ENCODE measurements around the gene ARHGAP10. TPM values are rescaled to one million over a fixed set of nuclear protein-coding genes. Genes with fewer than 3 reads are reported as not detected.
"Not testable (repeated sequence)": the region's sequence is repeated elsewhere in the genome, so short reads cannot be mapped to it uniquely, and the experiment has no call there.

Gene ARHGAP10
- total RNA-seq, 2 donors from 2014 or later = 23.9 to 28.7 TPM

- H3K9me3 ChIP-seq = no peaks in the 10 kb centered on the region
- H3K27me3 ChIP-seq = no peaks in the 10 kb centered on the region
- no peak for TF ChIP-seq CTCF (IDR thresholded peaks at IDR 0.05)
- TF ChIP-seq POLR2A (IDR thresholded peaks at IDR 0.05) = no peak
- no peak overlapping the region for H3K27ac ChIP-seq
- 64% methylated on average over 5 of the region's 5 CpGs for WGBS, 2 donors
- ATAC-seq = no peak
- no peaks in the 10 kb centered on the region for H3K4me1 ChIP-seq
- peaks cover 0 to 4% of the 10 kb centered on the region in 2 donors for H3K36me3 ChIP-seq (replicated peaks in 1 of 2; ENCODE audit: insufficient read depth in 1 of 2, low read depth in 2 of 2)
- no peak overlapping the region for H3K4me3 ChIP-seq
- intact Hi-C loops (cut with DNase I) = no loop called here
- no peak for DNase-seq
Observed at GRCh38 chr4:147874109-147874508, 142.2 kb downstream of the ARHGAP10 start.

- Histone ChIP-seq H3K36me3 (replicated peaks in 1 of 2; ENCODE audit: insufficient read depth in 1 of 2, low read depth in 2 of 2) (peaks cover 0 to 4% of the 10 kb centered on the region in 2 donors), H3K27ac (no peak overlapping the region), H3K4me3 (no peak overlapping the region), H3K27me3 (no peaks in the 10 kb centered on the region), H3K9me3 (no peaks in the 10 kb centered on the region), H3K4me1 (no peaks in the 10 kb centered on the region)
- intact Hi-C loops (cut with DNase I) = no loop called here
- TF ChIP-seq POLR2A (IDR thresholded peaks at IDR 0.05) (no peak), CTCF (IDR thresholded peaks at IDR 0.05) (no peak)
- no peak for DNase-seq
- ATAC-seq = no peak
Observed at GRCh38 chr4:147877308-147877771, 145.5 kb downstream of the ARHGAP10 start.

GRCh38 chr4:147879676-147880075 is 147.8 kb downstream of the ARHGAP10 start:
- intact Hi-C loops (cut with DNase I) = no loop called here
- WGBS, 2 donors = 89 to 93% methylated on average over 1 of the region's 1 CpG
- H3K27ac ChIP-seq = no peak overlapping the region
- ATAC-seq (no peak), DNase-seq (no peak)
- no peak for TF ChIP-seq POLR2A (IDR thresholded peaks at IDR 0.05)
- no peak for TF ChIP-seq CTCF (IDR thresholded peaks at IDR 0.05)
- H3K27me3 ChIP-seq = no peaks in the 10 kb centered on the region
- H3K4me3 ChIP-seq = no peak overlapping the region
- no peaks in the 10 kb centered on the region for H3K4me1 ChIP-seq
- H3K9me3 ChIP-seq = no peaks in the 10 kb centered on the region
- H3K36me3 ChIP-seq (replicated peaks in 1 of 2; ENCODE audit: insufficient read depth in 1 of 2, low read depth in 2 of 2) = peaks cover 0 to 4% of the 10 kb centered on the region in 2 donors

- Histone ChIP-seq H3K27me3 (no peaks in the 10 kb centered on the region), H3K36me3 (replicated peaks in 1 of 2; ENCODE audit: insufficient read depth in 1 of 2, low read depth in 2 of 2) (peaks cover 0 to 1% of the 10 kb centered on the region in 2 donors), H3K4me1 (no peaks in the 10 kb centered on the region), H3K9me3 (no peaks in the 10 kb centered on the region), H3K27ac (no peak overlapping the region), H3K4me3 (no peak overlapping the region)
- TF ChIP-seq CTCF (IDR thresholded peaks at IDR 0.05) = no peak
- no peak for TF ChIP-seq POLR2A (IDR thresholded peaks at IDR 0.05)
- DNase-seq (no peak), ATAC-seq (no peak)
- intact Hi-C loops (cut with DNase I) = no loop called here
- WGBS, 2 donors = 95 to 97% methylated on average over 3 of the region's 3 CpGs
Observed at GRCh38 chr4:147880511-147880910, 148.6 kb downstream of the ARHGAP10 start.

- 94 to 98% methylated on average over 2 of the region's 2 CpGs for WGBS, 2 donors
- Histone ChIP-seq H3K9me3 (no peaks in the 10 kb centered on the region), H3K36me3 (replicated peaks in 1 of 2; ENCODE audit: insufficient read depth in 1 of 2, low read depth in 2 of 2) (no peaks in the 10 kb centered on the region), H3K4me1 (no peaks in the 10 kb centered on the region), H3K27me3 (no peaks in the 10 kb centered on the region), H3K27ac (no peak overlapping the region), H3K4me3 (no peak overlapping the region)
- no peak for DNase-seq
- intact Hi-C loops (cut with DNase I) = no loop called here
- no peak for ATAC-seq
- TF ChIP-seq POLR2A (IDR thresholded peaks at IDR 0.05) (no peak), CTCF (IDR thresholded peaks at IDR 0.05) (no peak)
Observed at GRCh38 chr4:147884536-147884935, 152.6 kb downstream of the ARHGAP10 start.

- H3K36me3 ChIP-seq (replicated peaks in 1 of 2; ENCODE audit: insufficient read depth in 1 of 2, low read depth in 2 of 2); H3K4me1 ChIP-seq; H3K4me3 ChIP-seq; ATAC-seq; H3K9me3 ChIP-seq; H3K27ac ChIP-seq; H3K27me3 ChIP-seq; intact Hi-C loops (cut with DNase I); DNase-seq: not testable (repeated sequence)
- 88 to 94% methylated on average over 1 of the region's 1 CpG for WGBS, 2 donors
Observed at GRCh38 chr4:147885216-147885615, 153.3 kb downstream of the ARHGAP10 start.
